HL-60 (cell line): ENCODE measurements around the gene DMD.

Experiments
- CTCF ChIP-seq: IDR thresholded peaks from one replicate; pipeline ENCODE4 v1.5.1; 2011; ENCODE audit warnings: low read length, control low read depth, inconsistent platforms; ENCODE audit not compliant: insufficient read depth
- POLR2AphosphoS5 ChIP-seq: IDR thresholded peaks from 2 replicates; pipeline ENCODE4 v1.6.1; 2012; ENCODE audit warnings: low read depth

GRCh38 chrX:31858915-31859314 is 1352.4 kb downstream of the DMD start:
- TF ChIP-seq CTCF (no peak), POLR2AphosphoS5 (no peak)
